HepG2 (cell line): Measurements from ENCODE around the gene GATAD2B. TPM values are rescaled to one million over a fixed set of nuclear protein-coding genes. Genes with fewer than 3 reads are reported as not detected.

ENCODE experiments used
- ATAC-seq: fragments of 200-7000 bp; cut with Tn5 transposase; 3 replicates; pipeline ENCODE4 v1.9.1; 2020; ENCODE audit warnings: mild to moderate bottlenecking, moderate library complexity
- BruUV-seq: library from RNA; stranded (reverse); fragments of 400-500 nt; replicated peaks from 2 replicates; lab custom pipeline; 2021; lab: Mats Ljungman, UMichigan
- CTCF ChIA-PET: fragments of 300-600 bp; formaldehyde crosslinking; extraction: SDS; loops from one replicate; lab custom pipeline; 2021; ENCODE audit warnings: low total read pairs, inconsistent platforms, low intra/inter-chr PET ratio; lab: Yijun Ruan, JAX
- POLR2A ChIA-PET: fragments of 350-600 bp; sonication (Branson Sonifier 250); formaldehyde crosslinking; loops from one replicate; lab custom pipeline; 2020; ENCODE audit warnings: antibody characterized with exemption, inconsistent platforms; lab: Yijun Ruan, JAX
- DNase-seq: peaks from one replicate; pipeline ENCODE4 v3.0.0-alpha.2; 2015; ENCODE audit warnings: low spot score
- FAIRE-seq: peaks from 3 replicates; lab custom pipeline; 2011; peaks lifted over from hg19 to GRCh38; lab: Jason Lieb, UNC
- H2AFZ ChIP-seq: one replicate; pipeline ENCODE4 v1.6.1; 2011; ENCODE audit warnings: low read length, inconsistent platforms
- H3K27ac ChIP-seq: fragments of 300-600 bp; 3 replicates; pipeline ENCODE4 v1.8.0; 2011; ENCODE audit warnings: mixed run types, mild to moderate bottlenecking, mixed read lengths, low read length, inconsistent platforms; ENCODE audit not compliant: insufficient read depth; ENCODE audit errors: extremely low read length
- H3K27me3 ChIP-seq, 2 experiments: fragments of 200-600 bp in 1 of 2; 2 replicates in 1 of 2; 3 replicates in 1 of 2; pipeline versions ENCODE4 v1.6.0 to v1.8.0; 2011; ENCODE audit warnings: low read length in 2 of 2, mild to moderate bottlenecking in 2 of 2, moderate library complexity in 2 of 2, inconsistent platforms in 1 of 2; ENCODE audit not compliant: insufficient read depth in 2 of 2, control insufficient read depth in 1 of 2
- H3K36me3 ChIP-seq, 2 experiments: fragments of 200-600 bp in 1 of 2; replicated peaks in 1 of 2; 2 replicates in 1 of 2; 3 replicates in 1 of 2; pipeline versions ENCODE4 v1.5.1 to v1.8.0; 2011; ENCODE audit warnings: low read length in 2 of 2, inconsistent platforms in 1 of 2; ENCODE audit not compliant: insufficient read depth in 2 of 2, control insufficient read depth in 1 of 2
- H3K4me1 ChIP-seq: 2 replicates; pipeline ENCODE4 v1.5.1; 2012; ENCODE audit warnings: low read length, inconsistent platforms; ENCODE audit not compliant: insufficient read depth
- H3K4me2 ChIP-seq: 2 replicates; pipeline ENCODE4 v1.6.0; 2011; ENCODE audit warnings: low read depth, low read length, inconsistent platforms
- H3K4me3 ChIP-seq, 3 experiments: fragments of 200-600 bp in 1 of 3; sonication (generic), shearing (Covaris generic) in 1 of 3; replicated peaks in 1 of 3; 2 replicates each; pipeline ENCODE4 v1.5.1; 2011 to 2016; ENCODE audit warnings: low read length in 3 of 3, inconsistent platforms in 2 of 3, low read depth in 2 of 3, mild to moderate bottlenecking in 2 of 3, control low read depth in 1 of 3, mixed read lengths in 1 of 3; ENCODE audit not compliant: insufficient read depth in 1 of 3
- H3K79me2 ChIP-seq: one replicate; pipeline ENCODE4 v1.6.1; 2011; ENCODE audit warnings: low read length, inconsistent platforms; ENCODE audit not compliant: insufficient read depth
- H3K9ac ChIP-seq: 2 replicates; pipeline ENCODE4 v1.6.0; 2011; ENCODE audit warnings: mild to moderate bottlenecking, low read depth, low read length, inconsistent platforms; ENCODE audit not compliant: insufficient read depth
- H3K9me3 ChIP-seq: 2 replicates; pipeline ENCODE4 v1.5.1; 2012; ENCODE audit warnings: mild to moderate bottlenecking, low read length
- H4K20me1 ChIP-seq: 2 replicates; pipeline ENCODE4 v1.6.0; 2011; ENCODE audit warnings: inconsistent platforms, mild to moderate bottlenecking, low read length, moderate library complexity; ENCODE audit not compliant: insufficient read depth
- FOXC1 ChIP-seq: sonication (generic); formaldehyde crosslinking; IDR thresholded peaks from 2 replicates; pipeline ENCODE4 v1.8.0; 2022; ENCODE audit warnings: mild to moderate bottlenecking, missing genetic modification reagents, borderline replicate concordance
- FOXO1 ChIP-seq: sonication (generic); formaldehyde crosslinking; IDR thresholded peaks from 2 replicates; pipeline ENCODE4 v1.4.0; 2020; ENCODE audit warnings: missing genetic modification reagents
- HNF4A ChIP-seq: sonication (generic); formaldehyde crosslinking; IDR thresholded peaks from 2 replicates; pipeline ENCODE4 v1.4.0; 2020; ENCODE audit warnings: missing genetic modification reagents
- SNRNP70 ChIP-seq: fragments of 200-400 bp; formaldehyde crosslinking; IDR thresholded peaks from 2 replicates; pipeline ENCODE4 v1.6.1; 2017; ENCODE audit warnings: mild to moderate bottlenecking, low read depth, low read length, moderate library complexity
- STAG1 ChIP-seq: sonication (generic); formaldehyde crosslinking; IDR thresholded peaks from 2 replicates; pipeline ENCODE4 v1.4.0; 2020; ENCODE audit warnings: missing genetic modification reagents
- ZBTB7B ChIP-seq: sonication (generic); formaldehyde crosslinking; IDR thresholded peaks from 2 replicates; pipeline ENCODE4 v1.4.0; 2020; ENCODE audit warnings: missing genetic modification reagents
- ZNF34 ChIP-seq: sonication (generic); formaldehyde crosslinking; IDR thresholded peaks from 2 replicates; pipeline ENCODE4 v1.4.0; 2020; ENCODE audit warnings: mild to moderate bottlenecking, missing genetic modification reagents, borderline replicate concordance
- ZNF432 ChIP-seq: sonication (generic); formaldehyde crosslinking; IDR thresholded peaks from 2 replicates; pipeline ENCODE4 v1.5.0; 2020; ENCODE audit warnings: missing genetic modification reagents, mild to moderate bottlenecking, borderline replicate concordance
- WGBS: methylation state at CpG from one replicate; pipeline ENCODE4 v1.1.6; 2017; ENCODE audit warnings: low lambda C conversion rate; 5-methylcytosine and 5-hydroxymethylcytosine counted together
- in situ Hi-C: cut with HindIII; loops from 2 replicates; pipeline ENCODE4 v1.10.0; 2017; ENCODE audit warnings: low pct_unique_long_range_greater_than_20kb; ENCODE audit not compliant: extremely low pct_ligation_motif_present
- intact Hi-C: fragments of 100-400 bp; cut with micrococcal nuclease; formaldehyde crosslinking; loops from one replicate; pipeline ENCODE4 v1.10.0; 2022; ENCODE audit not compliant: unreplicated experiment
- polyA plus RNA-seq, 8 experiments: library from polyadenylated mRNA; depleted of rRNA in 3 of 8; stranded (reverse) in 7 of 8; unstranded in 1 of 8; fragments of >200 nt; fragmentation: Illumina TruSeq in 4 of 8; extraction: Trizol in 4 of 8; gene quantifications; 2 replicates each; pipeline versions ENCODE4 v1.2.1 to v1.2.3, GENCODE V29; 2011 to 2016; ENCODE audit warnings: low read depth in 4 of 8, missing spikeins in 1 of 8, mixed read lengths in 1 of 8; ENCODE audit not compliant: insufficient read depth in 1 of 8
- total RNA-seq, 5 experiments: library from RNA; depleted of rRNA; stranded (reverse); fragments of >200 nt; fragmentation: Illumina TruSeq; extraction: Trizol; gene quantifications; 2 replicates each; pipeline ENCODE4 v1.2.3, GENCODE V29; 2016; ENCODE audit warnings: low read depth in 1 of 5
- TF ChIP-seq, protein P1 (sequence below): sonication (generic); formaldehyde crosslinking; IDR thresholded peaks from 2 replicates; pipeline ENCODE4 v1.5.0; 2020; ENCODE audit warnings: missing genetic modification reagents

Gene GATAD2B
- total and polyA plus RNA-seq, 2 of the 13 experiments (the other 11 are each of a cell fraction or from before 2014, with no cell fraction given) = 3.2 to 5.2 TPM

DNA sequence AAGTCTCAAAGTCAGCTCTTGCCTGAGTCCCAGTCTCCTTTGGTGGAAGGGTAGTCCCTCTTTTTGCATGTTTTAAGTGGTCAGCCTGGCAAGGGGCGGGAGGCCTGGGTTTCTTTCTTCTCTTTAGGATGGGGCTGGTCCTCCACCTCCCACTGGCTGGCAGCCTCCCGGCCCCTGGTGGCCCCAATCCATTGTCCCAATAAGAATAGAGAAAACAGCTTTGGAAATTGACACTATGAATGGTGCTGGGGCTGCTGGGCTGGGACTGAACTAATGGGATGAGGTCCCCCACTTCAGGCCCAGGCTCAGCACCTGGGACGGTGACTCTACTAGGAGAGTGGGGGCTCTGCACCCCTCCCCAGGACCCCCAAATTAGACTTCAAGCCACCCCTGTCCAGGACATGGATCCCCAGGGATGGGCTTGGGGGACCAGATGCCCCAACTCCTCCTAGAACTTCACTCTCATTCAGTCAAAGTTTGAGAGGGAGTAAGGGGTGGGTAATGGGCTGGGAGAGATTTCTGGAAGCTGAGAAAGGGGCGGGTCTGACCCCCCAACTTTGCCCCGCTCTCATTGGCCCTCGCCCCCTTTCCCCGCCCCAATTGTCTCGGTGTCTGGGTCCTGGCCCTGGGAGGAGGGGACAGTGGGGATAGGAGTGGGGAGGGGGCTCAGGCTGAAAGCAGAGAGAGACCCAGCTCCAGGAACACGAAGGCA lies 129.4 kb downstream of the GATAD2B start:
- FAIRE-seq = no peak
- 22% methylated on average over 6 of the region's 9 CpGs for WGBS
- TF ChIP-seq SNRNP70 (no peak), ZNF34 (CRISPR knock-in tag) (no peak), HNF4A (CRISPR knock-in tag) (no peak), FOXO1 (CRISPR knock-in tag) (no peak), ZNF432 (CRISPR knock-in tag) (no peak), STAG1 (CRISPR knock-in tag) (no peak), FOXC1 (CRISPR knock-in tag) (no peak), ZBTB7B (CRISPR knock-in tag) (no peak)
- TF ChIP-seq, protein P1, sequence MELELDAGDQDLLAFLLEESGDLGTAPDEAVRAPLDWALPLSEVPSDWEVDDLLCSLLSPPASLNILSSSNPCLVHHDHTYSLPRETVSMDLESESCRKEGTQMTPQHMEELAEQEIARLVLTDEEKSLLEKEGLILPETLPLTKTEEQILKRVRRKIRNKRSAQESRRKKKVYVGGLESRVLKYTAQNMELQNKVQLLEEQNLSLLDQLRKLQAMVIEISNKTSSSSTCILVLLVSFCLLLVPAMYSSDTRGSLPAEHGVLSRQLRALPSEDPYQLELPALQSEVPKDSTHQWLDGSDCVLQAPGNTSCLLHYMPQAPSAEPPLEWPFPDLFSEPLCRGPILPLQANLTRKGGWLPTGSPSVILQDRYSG (CRISPR knock-in tag) = no peak
- no TSS peak for BruUV-seq
- no peak overlapping the region for H2AFZ ChIP-seq
- intact Hi-C loops = no loop called here
- CTCF ChIA-PET = no interaction called here
- H4K20me1 ChIP-seq = no peaks in the 10 kb centered on the region
- no peaks in the 10 kb centered on the region for H3K79me2 ChIP-seq
- H3K27ac ChIP-seq = no peak overlapping the region
- no peak for DNase-seq
- no peak overlapping the region for H3K9ac ChIP-seq
- ATAC-seq = no peak
- H3K36me3 ChIP-seq = no peaks in the 10 kb centered on the region
- H3K4me3 ChIP-seq = no peak overlapping the region
- peaks cover 7 to 61% of the 10 kb centered on the region in 2 experiments; a peak in 4 of 5 replicates for H3K27me3 ChIP-seq
- POLR2A ChIA-PET = interaction anchor here (0.7 kb wide), 1 partner anchor 10 kb away, joined by 3 read pairs; no protein-coding TSS in a partner anchor
- no peak overlapping the region for H3K4me2 ChIP-seq
- in situ Hi-C loops = no loop called here
- H3K9me3 ChIP-seq = no peaks in the 10 kb centered on the region
- H3K4me1 ChIP-seq = peaks cover 63% of the 10 kb centered on the region
